ENCODE data around the gene PELI3.

DNA sequence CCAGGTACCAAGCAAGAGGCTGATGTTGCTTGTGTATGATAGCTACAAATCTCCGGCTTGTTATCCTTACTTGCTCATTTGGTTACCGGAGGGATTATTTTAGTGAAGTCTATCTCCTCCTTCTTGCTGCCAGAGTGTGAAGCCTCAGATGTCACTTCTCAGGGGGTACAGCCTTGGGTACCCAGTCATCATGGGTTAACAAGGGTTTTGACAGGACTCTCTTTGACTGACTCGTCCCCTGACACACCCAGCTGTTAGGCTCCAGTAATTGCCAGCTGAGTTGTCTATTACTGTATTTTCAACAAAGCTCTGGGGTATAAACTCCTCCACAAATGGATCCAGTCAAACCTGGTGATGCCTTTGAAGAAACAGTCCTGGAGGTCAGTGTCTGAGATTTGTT, 11.9 kb upstream of the PELI3 start:
- TF ChIP-seq, protein P1, sequence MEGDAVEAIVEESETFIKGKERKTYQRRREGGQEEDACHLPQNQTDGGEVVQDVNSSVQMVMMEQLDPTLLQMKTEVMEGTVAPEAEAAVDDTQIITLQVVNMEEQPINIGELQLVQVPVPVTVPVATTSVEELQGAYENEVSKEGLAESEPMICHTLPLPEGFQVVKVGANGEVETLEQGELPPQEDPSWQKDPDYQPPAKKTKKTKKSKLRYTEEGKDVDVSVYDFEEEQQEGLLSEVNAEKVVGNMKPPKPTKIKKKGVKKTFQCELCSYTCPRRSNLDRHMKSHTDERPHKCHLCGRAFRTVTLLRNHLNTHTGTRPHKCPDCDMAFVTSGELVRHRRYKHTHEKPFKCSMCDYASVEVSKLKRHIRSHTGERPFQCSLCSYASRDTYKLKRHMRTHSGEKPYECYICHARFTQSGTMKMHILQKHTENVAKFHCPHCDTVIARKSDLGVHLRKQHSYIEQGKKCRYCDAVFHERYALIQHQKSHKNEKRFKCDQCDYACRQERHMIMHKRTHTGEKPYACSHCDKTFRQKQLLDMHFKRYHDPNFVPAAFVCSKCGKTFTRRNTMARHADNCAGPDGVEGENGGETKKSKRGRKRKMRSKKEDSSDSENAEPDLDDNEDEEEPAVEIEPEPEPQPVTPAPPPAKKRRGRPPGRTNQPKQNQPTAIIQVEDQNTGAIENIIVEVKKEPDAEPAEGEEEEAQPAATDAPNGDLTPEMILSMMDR (IDR thresholded peaks at IDR 0.05), result no peak
- no peak for TF ChIP-seq POLR2AphosphoS5 (IDR thresholded peaks at IDR 0.05)
- TF ChIP-seq EP300 (IDR thresholded peaks at IDR 0.05), result no peak

Data from stomach (tissue), 4 donors.